ENCODE data around the gene RALGAPA1.

RALGAPA1 gene

DNA sequence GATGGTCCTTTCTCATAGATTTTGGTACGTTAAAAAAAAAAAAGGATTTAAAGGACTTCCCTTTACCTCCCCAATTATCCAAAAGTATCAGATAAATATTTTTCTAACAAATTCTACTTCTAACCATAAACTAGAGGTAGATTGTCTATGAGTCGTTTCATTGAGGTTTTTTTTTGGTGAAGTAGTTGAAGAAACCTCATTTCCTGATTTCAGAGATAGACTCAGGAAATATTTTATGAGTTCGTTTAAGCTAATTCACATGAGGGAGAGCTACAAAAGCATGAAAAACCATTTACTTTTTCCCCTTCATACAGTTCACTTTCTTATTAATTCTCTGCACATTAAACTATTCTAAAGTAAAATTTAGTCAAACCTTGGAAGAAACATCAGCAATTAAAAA lies 112.5 kb downstream of the RALGAPA1 start:
- no peak for DNase-seq
- Histone ChIP-seq H3K4me1 (peaks cover 8% of the 10 kb centered on the region), H3K9me3 (no peaks in the 10 kb centered on the region), H3K4me3 (ENCODE audit: low read depth, low read length) (no peak overlapping the region), H3K36me3 (no peaks in the 10 kb centered on the region), H3K27me3 (no peaks in the 10 kb centered on the region)
- TF ChIP-seq, protein P1, sequence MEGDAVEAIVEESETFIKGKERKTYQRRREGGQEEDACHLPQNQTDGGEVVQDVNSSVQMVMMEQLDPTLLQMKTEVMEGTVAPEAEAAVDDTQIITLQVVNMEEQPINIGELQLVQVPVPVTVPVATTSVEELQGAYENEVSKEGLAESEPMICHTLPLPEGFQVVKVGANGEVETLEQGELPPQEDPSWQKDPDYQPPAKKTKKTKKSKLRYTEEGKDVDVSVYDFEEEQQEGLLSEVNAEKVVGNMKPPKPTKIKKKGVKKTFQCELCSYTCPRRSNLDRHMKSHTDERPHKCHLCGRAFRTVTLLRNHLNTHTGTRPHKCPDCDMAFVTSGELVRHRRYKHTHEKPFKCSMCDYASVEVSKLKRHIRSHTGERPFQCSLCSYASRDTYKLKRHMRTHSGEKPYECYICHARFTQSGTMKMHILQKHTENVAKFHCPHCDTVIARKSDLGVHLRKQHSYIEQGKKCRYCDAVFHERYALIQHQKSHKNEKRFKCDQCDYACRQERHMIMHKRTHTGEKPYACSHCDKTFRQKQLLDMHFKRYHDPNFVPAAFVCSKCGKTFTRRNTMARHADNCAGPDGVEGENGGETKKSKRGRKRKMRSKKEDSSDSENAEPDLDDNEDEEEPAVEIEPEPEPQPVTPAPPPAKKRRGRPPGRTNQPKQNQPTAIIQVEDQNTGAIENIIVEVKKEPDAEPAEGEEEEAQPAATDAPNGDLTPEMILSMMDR (IDR thresholded peaks at IDR 0.05; ENCODE audit: low read depth, low read length): no peak

DNA sequence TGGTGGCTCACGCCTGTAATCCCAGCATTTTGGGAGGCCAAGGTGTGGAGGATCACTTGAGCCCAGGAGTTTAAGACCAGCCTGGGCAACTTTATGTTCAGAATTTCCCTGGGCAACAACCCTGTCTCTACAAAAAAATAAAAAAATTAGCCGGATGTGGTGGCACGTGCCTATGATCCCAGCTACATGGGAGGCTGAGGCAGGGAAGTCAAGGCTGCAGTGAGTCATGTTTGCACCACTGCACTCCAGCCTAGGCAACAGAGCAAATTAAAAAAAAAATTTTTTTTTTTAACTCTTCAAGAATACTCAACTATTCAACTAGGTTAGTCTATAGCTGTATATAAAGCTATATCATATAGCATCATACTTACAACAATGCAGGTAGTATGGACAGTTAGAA lies 113.0 kb downstream of the RALGAPA1 start:
- DNase-seq: no peak
- Histone ChIP-seq H3K4me1 (peaks cover 8% of the 10 kb centered on the region), H3K27me3 (no peaks in the 10 kb centered on the region), H3K36me3 (no peaks in the 10 kb centered on the region), H3K9me3 (no peaks in the 10 kb centered on the region), H3K4me3 (ENCODE audit: low read depth, low read length) (no peak overlapping the region)
- TF ChIP-seq, protein P1 (IDR thresholded peaks at IDR 0.05; ENCODE audit: low read depth, low read length): no peak

DNA sequence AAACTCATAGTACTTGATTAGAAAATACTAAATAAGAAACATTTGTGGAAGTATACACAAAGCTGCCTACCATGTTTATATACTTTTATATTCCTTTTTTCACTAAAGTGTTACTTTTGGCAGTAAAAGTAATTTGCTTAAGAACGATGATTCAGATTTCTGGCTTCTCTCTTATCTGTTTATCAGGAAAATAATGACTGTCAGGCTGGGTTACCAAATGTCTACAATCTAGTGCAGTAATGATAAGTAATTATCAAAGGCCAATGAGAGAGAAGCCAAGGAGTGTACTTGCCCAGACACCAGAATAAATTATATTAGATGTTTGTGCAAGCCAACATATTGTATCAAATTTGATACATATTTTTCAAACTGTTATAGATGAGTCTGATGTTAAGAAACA lies 113.4 kb downstream of the RALGAPA1 start:
- H3K36me3 ChIP-seq: no peaks in the 10 kb centered on the region
- H3K27me3 ChIP-seq: no peaks in the 10 kb centered on the region
- no peak for DNase-seq
- peaks cover 8% of the 10 kb centered on the region for H3K4me1 ChIP-seq
- no peak overlapping the region for H3K4me3 ChIP-seq (ENCODE audit: low read depth, low read length)
- TF ChIP-seq, protein P1 (IDR thresholded peaks at IDR 0.05; ENCODE audit: low read depth, low read length): no peak
- H3K9me3 ChIP-seq: no peaks in the 10 kb centered on the region

DNA sequence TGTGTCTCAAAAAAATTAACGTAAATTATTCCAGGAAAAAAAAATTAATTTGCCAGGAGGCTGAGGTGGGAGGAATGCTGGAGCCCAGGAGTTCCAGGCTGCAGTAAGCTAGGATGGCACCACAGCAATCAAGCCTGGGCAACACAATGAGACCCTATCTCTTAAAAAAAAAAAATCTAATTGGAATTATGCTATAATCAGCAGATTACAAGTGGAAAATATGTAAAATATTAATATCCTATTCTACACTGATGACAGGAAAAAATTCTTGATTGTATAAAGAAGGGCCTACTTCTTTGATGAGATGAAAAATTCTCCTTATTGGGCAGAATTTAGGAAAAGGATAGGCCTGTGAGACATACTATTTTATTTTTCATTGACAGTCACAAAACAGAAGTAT lies 114.0 kb downstream of the RALGAPA1 start:
- TF ChIP-seq, protein P1 (IDR thresholded peaks at IDR 0.05; ENCODE audit: low read depth, low read length): no peak
- peaks cover 8% of the 10 kb centered on the region for H3K4me1 ChIP-seq
- no peak for DNase-seq

DNA sequence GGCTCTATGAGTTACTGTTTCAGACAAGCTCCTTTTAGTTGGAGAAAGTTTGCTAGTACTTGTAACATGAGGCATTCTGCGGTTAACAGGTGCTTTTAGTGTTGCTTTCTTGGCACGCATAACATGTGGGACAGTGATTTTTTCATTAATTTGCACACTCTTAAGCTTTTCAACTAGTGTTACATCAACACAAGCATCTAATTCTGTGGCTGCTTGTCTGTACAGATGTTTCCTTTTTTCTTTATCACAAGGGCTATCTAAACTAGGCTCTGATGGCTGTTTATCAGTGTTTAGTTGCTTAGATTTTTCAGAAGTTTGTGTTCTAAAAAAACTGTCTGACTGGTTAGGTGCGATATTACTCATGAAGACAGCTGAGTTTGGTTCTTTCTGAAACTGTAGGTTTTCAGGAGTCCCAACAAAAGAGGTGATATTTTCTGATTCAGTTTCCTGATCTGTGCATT lies 120.1 kb downstream of the RALGAPA1 start:
- TF ChIP-seq, protein P1 (IDR thresholded peaks at IDR 0.05; ENCODE audit: low read depth, low read length): no peak
- peaks cover 24% of the 10 kb centered on the region for H3K4me1 ChIP-seq
- no peak overlapping the region for H3K4me3 ChIP-seq (ENCODE audit: low read depth, low read length)
- H3K27me3 ChIP-seq: no peaks in the 10 kb centered on the region
- H3K9me3 ChIP-seq: no peaks in the 10 kb centered on the region
- no peak for DNase-seq
- peaks cover 8% of the 10 kb centered on the region for H3K36me3 ChIP-seq

More for the DNA sequence above, 114.0 kb downstream of the RALGAPA1 start:
- Histone ChIP-seq H3K4me3 (ENCODE audit: low read depth, low read length) (no peak overlapping the region), H3K9me3 (no peaks in the 10 kb centered on the region), H3K36me3 (no peaks in the 10 kb centered on the region), H3K27me3 (no peaks in the 10 kb centered on the region)

DNA sequence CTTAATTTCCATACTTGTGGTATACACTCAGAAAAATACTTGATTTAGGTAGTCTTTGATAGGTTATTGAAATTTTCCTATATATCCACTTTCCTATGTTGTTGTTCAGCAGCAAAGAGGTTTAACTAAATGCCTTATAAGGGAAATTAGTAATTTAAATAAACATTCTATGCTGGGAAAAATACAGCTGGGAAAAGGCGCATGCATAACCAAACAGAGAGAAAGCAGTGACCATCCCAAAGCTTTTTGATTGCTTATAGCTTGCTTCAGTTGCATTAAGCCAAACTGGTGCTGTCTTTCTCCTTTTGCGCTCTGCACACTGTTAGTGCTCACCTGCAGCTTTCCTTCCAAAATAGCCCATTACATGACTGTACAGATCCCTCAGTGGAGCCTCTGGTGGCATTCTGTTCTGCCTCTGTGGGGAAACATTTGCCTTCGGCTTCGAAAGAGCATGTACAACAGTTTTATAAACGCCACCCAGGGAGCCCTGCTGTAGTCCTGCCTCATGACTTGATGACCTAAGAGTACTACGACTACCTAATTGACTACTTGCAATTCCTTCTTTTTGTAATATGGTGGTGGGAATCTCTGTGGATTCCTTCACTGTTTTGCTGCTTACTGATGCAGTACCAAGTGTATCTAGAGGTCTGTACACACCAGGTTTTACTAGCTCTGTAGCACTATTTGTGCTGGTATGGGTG lies 120.8 kb downstream of the RALGAPA1 start:
- TF ChIP-seq, protein P1 (IDR thresholded peaks at IDR 0.05; ENCODE audit: low read depth, low read length): 0 out of 2 replicates have a peak, but pooled peaks have one; percentile 2
- Histone ChIP-seq H3K27me3 (no peaks in the 10 kb centered on the region), H3K9me3 (no peaks in the 10 kb centered on the region), H3K4me1 (peaks cover 24% of the 10 kb centered on the region), H3K4me3 (ENCODE audit: low read depth, low read length) (no peak overlapping the region), H3K36me3 (peaks cover 8% of the 10 kb centered on the region)
- no peak for DNase-seq

Data from BE2C (cell line).